Uterine smooth muscle cell (primary cell): ENCODE measurements around the gene RFXANK. TPM values are rescaled to one million over a fixed set of nuclear protein-coding genes. Genes with fewer than 3 reads are reported as not detected.

Experiments
- total RNA-seq: library from RNA; depleted of rRNA; stranded (reverse); fragments of >200 nt; gene quantifications from 2 replicates; pipeline ENCODE4 v1.2.3, GENCODE V29; 2014

Gene RFXANK
- total RNA-seq, result 43.5 and 50.0 TPM in 2 replicates

GRCh38 chr19:19192078-19192882 lies at the start of gene RFXANK, which contains the start of gene BORCS8:
TSS of gene RFXANK (plus strand) at chr19:19192258. CDS start at chr19:19193947, 1,689 bp downstream.
TSS of gene BORCS8 (minus strand) at chr19:19192152. CDS start at chr19:19192117, 35 bp downstream.

GRCh38 chr19:19170053-19170872 lies 21.8 kb upstream of the RFXANK start, which contains the start of gene MEF2B:
TSS of gene MEF2B (minus strand) at chr19:19170263. CDS start at chr19:19150735, 19,528 bp downstream.

DNA sequence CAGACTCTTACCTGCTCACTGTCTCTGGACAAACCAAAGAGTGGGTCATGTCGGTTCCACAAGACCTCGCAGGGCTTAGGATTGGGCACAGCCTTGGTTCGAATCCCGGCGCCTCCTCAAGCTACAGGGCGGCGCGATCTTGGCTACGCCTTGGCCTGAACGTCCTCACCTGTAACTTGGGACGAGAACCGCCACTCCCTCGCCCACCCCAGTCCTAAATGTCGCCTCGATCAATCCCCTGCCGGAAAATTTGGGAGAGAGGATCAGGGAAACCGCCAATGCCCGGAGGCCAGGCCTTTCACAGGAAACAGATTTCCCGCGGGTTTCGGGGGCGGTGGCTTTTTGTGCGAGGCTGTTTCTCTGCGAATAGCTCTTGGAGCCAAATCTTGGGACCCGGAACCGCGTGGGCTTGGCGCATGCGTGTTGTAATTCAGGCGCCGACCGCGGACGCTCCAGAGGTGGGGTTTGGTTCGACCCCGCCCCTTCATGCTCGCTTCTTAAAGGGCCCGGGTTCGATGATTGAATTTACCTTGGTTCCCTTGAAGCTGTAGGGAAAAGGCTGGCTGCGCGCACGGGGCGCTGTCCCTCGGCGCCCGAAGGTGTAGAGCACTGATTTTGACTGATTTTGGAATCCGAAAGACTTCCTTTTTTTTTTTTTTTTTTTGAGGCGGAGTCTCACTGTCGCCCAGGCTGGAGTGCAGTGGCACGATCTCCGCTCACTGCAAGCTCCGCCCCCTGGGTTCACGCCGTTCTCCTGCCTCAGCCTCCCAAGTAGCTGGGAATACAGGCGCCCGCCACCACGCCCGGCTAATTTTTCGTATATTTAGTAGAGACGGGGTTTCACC lies 11.2 kb downstream of the RFXANK start, which contains the start of gene NR2C2AP:
NR2C2AP (minus strand) TSS at position 403 of the 845 bp plus-strand sequence; CDS start at position 49, 354 bp downstream.

GRCh38 chr19:19211499-19212420 lies 19.7 kb downstream of the RFXANK start, which contains the start of gene NCAN:
TSS of gene NCAN (plus strand) at chr19:19211958. CDS start at chr19:19216954, 4,996 bp downstream.

Other genes starting within 250 kb of the RFXANK start
- 47.0 and 47.7 TPM in 2 replicates for gene SUGP2, start 158.7 kb upstream of the RFXANK start, total RNA-seq
- gene ARMC6, start 158.7 kb upstream of the RFXANK start, total RNA-seq, result 41.9 and 63.4 TPM in 2 replicates
- 4.5 and 6.6 TPM in 2 replicates for gene SLC25A42, start 128.3 kb upstream of the RFXANK start, total RNA-seq
- gene TMEM161A, start 53.8 kb upstream of the RFXANK start, total RNA-seq, result 19.3 and 25.5 TPM in 2 replicates
- gene MEF2B, start 22.0 kb upstream of the RFXANK start, total RNA-seq, result not detected in 2 replicates
- gene BORCS8, start 106 bp upstream of the RFXANK start, total RNA-seq, result 13.0 and 22.6 TPM in 2 replicates
- gene NR2C2AP, start 11.2 kb downstream of the RFXANK start, total RNA-seq, result 8.6 and 20.6 TPM in 2 replicates
- under 0.01 TPM in 1 of 2 replicates, not detected in the other for gene NCAN, start 19.7 kb downstream of the RFXANK start, total RNA-seq
- gene TM6SF2, start 81.0 kb downstream of the RFXANK start, total RNA-seq, result 0.12 and 0.33 TPM in 2 replicates
- 22.2 and 25.5 TPM in 2 replicates for gene SUGP1, start 128.3 kb downstream of the RFXANK start, total RNA-seq
- gene MAU2, start 128.6 kb downstream of the RFXANK start, total RNA-seq, result 28.4 and 31.1 TPM in 2 replicates
- 50.5 and 76.6 TPM in 2 replicates for gene GATAD2A, start 213.4 kb downstream of the RFXANK start, total RNA-seq